Measurements from ENCODE around the gene CFAP77.

The CFAP77 gene

DNA sequence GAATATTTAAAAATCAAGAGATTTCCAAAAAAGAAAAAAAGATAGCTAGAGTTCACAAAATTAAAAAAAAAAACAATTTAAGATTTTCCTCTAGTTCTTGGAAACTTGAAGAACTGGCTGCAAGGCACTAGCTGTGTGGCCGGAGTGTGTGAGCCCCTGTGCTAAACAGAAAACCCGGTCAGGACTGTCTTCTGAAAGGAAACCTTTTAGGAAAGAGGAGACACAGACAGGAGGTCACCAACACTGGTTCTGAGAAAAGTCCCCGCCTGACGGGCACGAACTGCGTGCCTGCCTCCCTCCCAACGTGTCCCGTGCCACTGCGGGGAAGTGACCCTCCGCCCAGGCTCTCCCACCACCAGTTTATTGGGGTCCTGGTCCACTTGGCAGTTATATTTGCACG lies 18.6 kb upstream of the CFAP77 start:
- no peak for DNase-seq (ENCODE audit: low spot score)
- TF ChIP-seq, protein P1, sequence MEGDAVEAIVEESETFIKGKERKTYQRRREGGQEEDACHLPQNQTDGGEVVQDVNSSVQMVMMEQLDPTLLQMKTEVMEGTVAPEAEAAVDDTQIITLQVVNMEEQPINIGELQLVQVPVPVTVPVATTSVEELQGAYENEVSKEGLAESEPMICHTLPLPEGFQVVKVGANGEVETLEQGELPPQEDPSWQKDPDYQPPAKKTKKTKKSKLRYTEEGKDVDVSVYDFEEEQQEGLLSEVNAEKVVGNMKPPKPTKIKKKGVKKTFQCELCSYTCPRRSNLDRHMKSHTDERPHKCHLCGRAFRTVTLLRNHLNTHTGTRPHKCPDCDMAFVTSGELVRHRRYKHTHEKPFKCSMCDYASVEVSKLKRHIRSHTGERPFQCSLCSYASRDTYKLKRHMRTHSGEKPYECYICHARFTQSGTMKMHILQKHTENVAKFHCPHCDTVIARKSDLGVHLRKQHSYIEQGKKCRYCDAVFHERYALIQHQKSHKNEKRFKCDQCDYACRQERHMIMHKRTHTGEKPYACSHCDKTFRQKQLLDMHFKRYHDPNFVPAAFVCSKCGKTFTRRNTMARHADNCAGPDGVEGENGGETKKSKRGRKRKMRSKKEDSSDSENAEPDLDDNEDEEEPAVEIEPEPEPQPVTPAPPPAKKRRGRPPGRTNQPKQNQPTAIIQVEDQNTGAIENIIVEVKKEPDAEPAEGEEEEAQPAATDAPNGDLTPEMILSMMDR (IDR thresholded peaks at IDR 0.05; ENCODE audit: extremely low read depth, missing control alignments): no peak

DNA sequence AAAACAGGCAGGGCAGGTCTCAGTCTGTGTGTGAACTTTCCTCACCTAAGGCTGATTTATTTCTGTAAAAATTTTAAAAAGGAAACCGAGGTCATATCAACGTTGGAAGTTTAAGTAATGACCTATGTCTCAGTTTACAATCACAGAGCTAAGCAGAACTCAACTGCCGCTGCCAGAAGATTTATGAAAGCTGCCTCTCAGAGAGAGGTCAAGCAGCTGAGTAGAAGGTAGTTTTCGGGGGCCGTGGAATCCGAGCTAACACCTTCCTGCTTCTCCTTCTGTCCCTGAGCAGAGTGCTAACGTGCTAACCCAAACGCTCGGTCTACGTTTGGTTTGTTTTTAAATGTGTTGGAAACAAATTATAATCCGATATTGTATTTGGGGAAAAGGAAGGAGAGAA lies 14.5 kb upstream of the CFAP77 start:
- TF ChIP-seq, protein P1 (IDR thresholded peaks at IDR 0.05; ENCODE audit: extremely low read depth, missing control alignments): no peak
- no peak for DNase-seq (ENCODE audit: low spot score)

DNA sequence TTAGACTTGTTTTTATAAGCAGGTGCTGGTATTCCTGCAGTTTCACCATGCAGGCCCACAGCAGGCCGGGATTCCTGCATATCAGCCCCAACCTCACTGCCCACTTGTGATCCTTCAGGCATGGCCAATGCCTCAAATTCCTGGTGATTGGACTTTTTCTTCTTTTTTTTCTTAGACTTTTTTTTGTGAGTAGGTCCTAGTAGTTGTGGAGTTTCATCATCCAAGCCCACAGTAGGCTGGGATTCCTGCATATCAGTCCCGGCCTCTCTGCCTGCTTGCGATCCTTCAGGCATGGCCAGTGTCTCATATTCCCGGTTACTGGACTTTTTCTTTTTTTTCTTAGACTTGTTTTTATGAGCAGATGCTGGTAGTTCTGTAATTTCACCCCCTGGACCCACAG lies 8.2 kb upstream of the CFAP77 start:
- no peak for DNase-seq (ENCODE audit: low spot score)
- TF ChIP-seq, protein P1 (IDR thresholded peaks at IDR 0.05; ENCODE audit: extremely low read depth, missing control alignments): no peak

DNA sequence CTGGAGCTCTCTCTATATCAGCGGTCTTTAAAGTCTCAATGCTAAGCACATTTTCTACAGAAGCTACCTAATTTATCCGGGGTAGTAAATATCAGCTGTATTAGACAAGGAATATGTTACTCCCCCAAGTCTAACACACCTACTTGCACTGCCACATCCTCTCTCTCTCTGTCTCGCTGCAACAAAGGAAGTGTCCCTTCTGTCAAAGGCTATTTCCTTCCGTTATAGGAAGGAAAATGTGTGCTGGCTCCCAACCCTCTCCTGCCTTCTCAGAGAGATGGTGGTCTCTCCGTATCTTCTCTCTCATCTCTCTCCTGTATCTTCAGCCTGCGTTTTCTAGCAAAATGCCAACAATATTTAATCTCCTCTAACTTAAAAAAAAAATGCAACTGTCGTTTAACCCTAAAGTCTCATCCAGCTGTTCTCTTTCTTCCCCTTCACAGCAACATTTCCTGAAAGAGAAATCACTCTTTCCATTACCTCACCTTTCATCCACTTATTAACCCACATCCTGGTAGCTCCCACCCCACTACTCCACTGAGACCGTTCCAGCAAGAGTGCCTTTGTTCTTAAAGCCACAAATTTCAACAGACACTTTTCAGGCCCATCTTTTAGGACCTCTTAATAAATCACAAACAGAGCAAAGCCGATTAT lies 5.7 kb upstream of the CFAP77 start:
- TF ChIP-seq, protein P1 (IDR thresholded peaks at IDR 0.05; ENCODE audit: extremely low read depth, missing control alignments): no peak
- peak; percentile 57 for DNase-seq (ENCODE audit: low spot score)

DNA sequence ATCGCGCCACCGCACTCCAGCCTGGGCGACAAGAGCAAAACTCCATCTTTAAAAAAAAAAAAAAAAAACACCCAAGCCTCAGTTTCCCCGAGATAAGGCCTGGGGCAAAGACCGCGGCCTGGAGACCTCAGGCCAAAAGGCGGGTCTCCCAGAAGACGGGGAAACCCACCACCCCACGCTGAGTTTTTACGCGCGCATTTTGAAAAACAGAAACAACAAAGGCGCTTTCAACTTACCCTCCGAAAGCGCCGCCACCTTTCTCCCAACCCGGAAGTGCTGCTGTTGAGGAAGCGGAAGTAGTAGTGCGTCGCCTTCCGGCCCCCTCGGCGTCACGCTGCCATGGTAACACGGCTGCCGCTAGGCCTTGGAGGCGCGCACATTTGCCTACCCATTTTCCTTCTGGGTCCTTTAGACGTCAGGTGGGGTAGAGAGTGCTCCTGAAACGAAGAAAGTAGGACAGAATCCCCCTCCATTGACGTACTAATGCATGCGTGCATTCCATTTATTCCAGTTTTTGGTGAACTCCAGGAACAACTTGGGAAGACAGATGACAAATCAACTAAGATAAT lies 3.4 kb upstream of the CFAP77 start, which contains the start of gene TTF1:
Gene TTF1 (minus strand): TSS at position 287 of the 569 bp plus-strand sequence. CDS start 4,019 bp downstream, outside the sequence.
- peak; percentile 94 for DNase-seq (ENCODE audit: low spot score)
- TF ChIP-seq, protein P1 (IDR thresholded peaks at IDR 0.05; ENCODE audit: extremely low read depth, missing control alignments): no peak

DNA sequence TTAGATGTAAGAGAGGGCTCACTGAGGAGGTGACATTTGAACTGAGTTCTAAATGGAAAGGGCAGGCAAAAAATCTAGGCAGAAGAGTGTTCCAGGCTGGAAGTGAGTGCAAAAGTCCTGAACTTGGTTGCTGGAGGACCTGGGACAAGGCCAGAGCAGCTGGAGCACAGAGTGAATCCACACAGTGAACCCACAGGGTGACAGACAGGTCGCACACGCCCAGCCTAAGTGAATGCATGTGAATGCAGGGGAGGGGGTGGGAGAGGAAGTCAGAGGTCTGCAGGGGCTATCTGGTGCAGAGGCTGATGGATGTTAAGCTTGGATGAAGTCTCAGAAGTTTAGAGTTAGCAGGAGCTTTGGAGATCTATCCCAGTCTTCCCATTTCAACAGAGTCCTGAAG lies 2.8 kb upstream of the CFAP77 start:
- no peak for DNase-seq (ENCODE audit: low spot score)
- TF ChIP-seq, protein P1 (IDR thresholded peaks at IDR 0.05; ENCODE audit: extremely low read depth, missing control alignments): no peak

DNA sequence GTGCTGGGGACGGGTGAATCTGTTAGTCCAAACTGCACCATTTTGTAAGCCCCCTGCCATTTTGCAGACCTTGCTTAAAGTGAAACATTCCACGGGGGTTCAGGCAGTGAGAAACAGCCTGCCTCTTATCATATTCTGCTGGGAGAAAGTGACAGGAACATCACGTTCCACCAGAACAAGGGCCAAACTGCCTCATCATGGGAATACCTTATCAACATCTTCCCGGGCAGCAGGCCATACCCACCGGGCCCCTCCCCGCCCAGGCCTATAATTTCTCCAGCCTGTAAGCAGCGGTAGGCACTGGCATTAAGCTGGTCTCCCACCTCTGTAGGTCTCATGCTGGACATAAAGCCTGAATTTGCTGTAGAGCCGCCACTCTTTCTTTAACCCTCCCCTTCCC lies 1.5 kb upstream of the CFAP77 start:
- DNase-seq (ENCODE audit: low spot score): no peak
- TF ChIP-seq, protein P1 (IDR thresholded peaks at IDR 0.05; ENCODE audit: extremely low read depth, missing control alignments): no peak
